PC-3 (cell line): Measurements from ENCODE around the gene DHX57.

Experiments
- CTCF ChIP-seq: fragments of 300-600 bp; sonication (generic); conservative IDR thresholded peaks from 2 replicates; pipeline ENCODE4 v1.5.1; 2017; ENCODE audit warnings: antibody characterized with exemption, low read depth, mild to moderate bottlenecking, low read length
- EZH2 ChIP-seq: fragments of 300-600 bp; sonication (generic); IDR thresholded peaks from one replicate; pipeline ENCODE4 v1.6.1; 2017; ENCODE audit warnings: antibody characterized with exemption, mild to moderate bottlenecking, low read length; ENCODE audit not compliant: unreplicated experiment

- TF ChIP-seq CTCF: no peak
- no peak for TF ChIP-seq EZH2
Observed at GRCh38 chr2:38836791-38837190, 38.9 kb downstream of the DHX57 start.
